Right ventricle myocardium inferior (tissue), 1 donor: ENCODE measurements around the gene RNF144B. TPM values are rescaled to one million over a fixed set of nuclear protein-coding genes. Genes with fewer than 3 reads are reported as not detected.
"Not testable (repeated sequence)": the region's sequence is repeated elsewhere in the genome, so short reads cannot be mapped to it uniquely, and the experiment has no call there.

Experiments used
- ATAC-seq: fragments of 200-7000 bp; cut with Tn5 transposase; one replicate; pipeline ENCODE4 v1.9.1; 2020; ENCODE audit warnings: mild to moderate bottlenecking, moderate library complexity
- DNase-seq: peaks from one replicate; pipeline ENCODE4 v3.0.0; 2021; ENCODE audit errors: missing footprints
- intact Hi-C: fragments of 100-400 bp; cut with DNase I; formaldehyde crosslinking; loops from one replicate; pipeline ENCODE4 v1.11.0; 2022
- total RNA-seq: library from RNA; stranded (reverse); fragmentation: NEBNext Ultra II Directional; extraction: Animal tissue kit (Norgen Biotek cat#: 25700); gene quantifications from one replicate; pipeline ENCODE4 v1.2.1, GENCODE V29; 2021
- donor health status: DM: no; HTN: yes; CAD: no; lungs with severe emphysema.

Gene RNF144B
- total RNA-seq, 1 donor from 2014 or later = 18.2 TPM

GRCh38 chr6:18398225-18398624 is 11.1 kb downstream of the RNF144B start:
- ATAC-seq, DNase-seq, intact Hi-C loops: not testable (repeated sequence)

GRCh38 chr6:18400831-18401446 is 13.8 kb downstream of the RNF144B start:
- DNase-seq = no peak
- peak; percentile 46 for ATAC-seq

GRCh38 chr6:18404965-18405364 is 17.8 kb downstream of the RNF144B start:
- not testable (repeated sequence) for DNase-seq, ATAC-seq
- intact Hi-C loops = loop anchor here (10.0 kb wide), 1 partner anchor 100 kb away; no protein-coding TSS in a partner anchor

More at GRCh38 chr6:18400831-18401446, 13.8 kb downstream of the RNF144B start:
- intact Hi-C loops = loop anchor here (10.0 kb wide), 1 partner anchor 104 kb away; no protein-coding TSS in a partner anchor

- DNase-seq (no peak), ATAC-seq (no peak)
- intact Hi-C loops = loop anchor here (10.0 kb wide), 1 partner anchor 99 kb away; no protein-coding TSS in a partner anchor
Measured at GRCh38 chr6:18405477-18406293, 18.5 kb downstream of the RNF144B start.

- intact Hi-C loops = loop anchor here (10.0 kb wide), 1 partner anchor 98 kb away; no protein-coding TSS in a partner anchor
- DNase-seq (no peak), ATAC-seq (no peak)
Measured at GRCh38 chr6:18406955-18407749, 20.0 kb downstream of the RNF144B start.

GRCh38 chr6:18409602-18410001 is 22.5 kb downstream of the RNF144B start:
- DNase-seq, ATAC-seq: not testable (repeated sequence)
- intact Hi-C loops = loop anchor here (10.0 kb wide), 1 partner anchor 95 kb away; no protein-coding TSS in a partner anchor

GRCh38 chr6:18410412-18410811 is 23.3 kb downstream of the RNF144B start:
- intact Hi-C loops = no loop called here
- no peak for ATAC-seq
- DNase-seq = no peak

- ATAC-seq (no peak), DNase-seq (no peak)
- intact Hi-C loops = no loop called here
Measured at GRCh38 chr6:18412068-18412467, 24.9 kb downstream of the RNF144B start.

- no peak for ATAC-seq
- intact Hi-C loops = no loop called here
- DNase-seq = no peak
Measured at GRCh38 chr6:18412644-18413043, 25.5 kb downstream of the RNF144B start.

GRCh38 chr6:18413381-18413780 is 26.2 kb downstream of the RNF144B start:
- intact Hi-C loops = no loop called here
- no peak for ATAC-seq
- DNase-seq = no peak

GRCh38 chr6:18414116-18414515 is 27.0 kb downstream of the RNF144B start:
- intact Hi-C loops = no loop called here
- ATAC-seq = no peak

GRCh38 chr6:18415207-18415606 is 28.1 kb downstream of the RNF144B start:
- intact Hi-C loops = no loop called here
- no peak for DNase-seq
- ATAC-seq = no peak

More at GRCh38 chr6:18414116-18414515, 27.0 kb downstream of the RNF144B start:
- DNase-seq = no peak

- intact Hi-C loops = no loop called here
- ATAC-seq = no peak
- no peak for DNase-seq
Measured at GRCh38 chr6:18415671-18416340, 28.7 kb downstream of the RNF144B start.

GRCh38 chr6:18416341-18416679 is 29.2 kb downstream of the RNF144B start:
- intact Hi-C loops = no loop called here
- ATAC-seq = no peak

GRCh38 chr6:18420328-18420727 is 33.2 kb downstream of the RNF144B start:
- ATAC-seq (no peak), DNase-seq (no peak)
- intact Hi-C loops = no loop called here

More at GRCh38 chr6:18416341-18416679, 29.2 kb downstream of the RNF144B start:
- no peak for DNase-seq

- intact Hi-C loops = no loop called here
- no peak for DNase-seq
- no peak for ATAC-seq
Measured at GRCh38 chr6:18422136-18422535, 35.0 kb downstream of the RNF144B start.

- DNase-seq (no peak), ATAC-seq (no peak)
- intact Hi-C loops = no loop called here
Measured at GRCh38 chr6:18423426-18423825, 36.3 kb downstream of the RNF144B start.

- intact Hi-C loops = no loop called here
- no peak for ATAC-seq
- DNase-seq = no peak
Measured at GRCh38 chr6:18424201-18424600, 37.1 kb downstream of the RNF144B start.

- intact Hi-C loops = no loop called here
- DNase-seq = no peak
- no peak for ATAC-seq
Measured at GRCh38 chr6:18425218-18425617, 38.1 kb downstream of the RNF144B start.
